NT2/D1 (cell line): ENCODE results near the gene PSMD5.

Experiments
- SUZ12 ChIP-seq: IDR thresholded peaks from 2 replicates; pipeline ENCODE4 v1.6.1; 2011; ENCODE audit not compliant: insufficient read length, insufficient read depth; ENCODE audit errors: extremely low read depth
- YY1 ChIP-seq: IDR thresholded peaks from 2 replicates; pipeline ENCODE4 v1.6.1; 2011; ENCODE audit not compliant: insufficient read length, insufficient read depth
- ZNF274 ChIP-seq: IDR thresholded peaks from 2 replicates; pipeline ENCODE4 v1.6.1; 2011; ENCODE audit warnings: mild to moderate bottlenecking, low read depth, low read length

DNA sequence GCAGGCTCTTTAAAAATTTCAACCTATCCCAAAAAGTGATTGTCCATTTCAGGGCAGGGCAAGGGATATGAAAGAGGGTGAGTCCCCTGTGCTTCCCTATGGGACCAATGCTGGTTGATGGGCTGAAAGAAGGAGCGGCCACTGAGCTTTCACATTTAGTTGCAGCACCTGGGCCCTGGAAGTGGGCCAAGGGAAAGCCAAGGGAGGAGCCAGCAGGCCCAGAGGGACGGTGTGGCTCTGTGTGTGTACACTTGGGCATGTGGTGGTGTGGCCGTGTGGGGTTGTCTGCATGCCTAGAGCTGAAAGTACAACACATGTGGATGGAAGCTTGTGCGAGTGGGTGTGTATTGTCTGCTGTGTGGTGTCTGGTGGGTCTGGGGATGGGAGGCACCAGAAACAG, 14.0 kb upstream of the PSMD5 start:
- no peak for TF ChIP-seq YY1
- no peak for TF ChIP-seq ZNF274
- TF ChIP-seq SUZ12 = no peak
